Heart right ventricle (tissue), 16 donors: ENCODE data around the gene TRIM2. TPM values are rescaled to one million over a fixed set of nuclear protein-coding genes. Genes with fewer than 3 reads are reported as not detected.
A peak's percentile ranks its signal among the peaks of the same experiment; 100 is the strongest.

Source experiments
- ATAC-seq, 8 donors: fragments of 200-7000 bp; cut with Tn5 transposase; one replicate each; pipeline ENCODE4 v1.9.1; 2020; ENCODE audit warnings: mild to moderate bottlenecking in 8 of 8, moderate library complexity in 8 of 8, moderate number of reproducible peaks in 1 of 8
- DNase-seq, 2 donors: peaks; one replicate each; pipeline ENCODE4 v3.0.0-alpha.2; 2020
- H3K27ac ChIP-seq, 10 donors: fragments of 200-600 bp; sonication (generic) in 2 of 10; one replicate each; pipeline versions ENCODE4 v1.5.0 to v1.8.0; 2020 to 2022; ENCODE audit warnings: mild to moderate bottlenecking in 3 of 10
- H3K27me3 ChIP-seq, 7 donors: fragments of 200-600 bp; one replicate each; pipeline ENCODE4 v1.8.0; 2021 to 2022; ENCODE audit warnings: mild to moderate bottlenecking in 2 of 7
- H3K36me3 ChIP-seq, 9 donors: fragments of 200-600 bp; sonication (generic) in 1 of 9; one replicate each; pipeline versions ENCODE4 v1.5.0 to v1.8.0; 2020 to 2022; ENCODE audit warnings: mild to moderate bottlenecking in 2 of 9
- H3K4me1 ChIP-seq, 9 donors: fragments of 200-600 bp; sonication (generic) in 1 of 9; one replicate each; pipeline versions ENCODE4 v1.5.0 to v1.8.0; 2020 to 2022; ENCODE audit warnings: mild to moderate bottlenecking in 4 of 9
- H3K4me3 ChIP-seq, 10 donors: fragments of 200-600 bp; sonication (generic) in 2 of 10; one replicate each; pipeline versions ENCODE4 v1.5.0 to v1.8.0; 2020 to 2022; ENCODE audit warnings: mild to moderate bottlenecking in 7 of 10, moderate library complexity in 2 of 10
- H3K9me3 ChIP-seq, 11 donors: fragments of 200-600 bp in 10 of 11; sonication (generic) in 2 of 11; one replicate each; pipeline versions ENCODE4 v1.5.0 to v1.8.0; 2013 to 2022; ENCODE audit warnings: mild to moderate bottlenecking in 2 of 11, control low read depth in 1 of 11, moderate library complexity in 1 of 11
- CTCF ChIP-seq, 9 donors: fragments of 200-600 bp; sonication (generic) in 2 of 9; IDR thresholded peaks; one replicate each; pipeline versions ENCODE4 v1.5.0 to v1.8.0; 2021 to 2022; ENCODE audit warnings: antibody characterized with exemption in 9 of 9, mild to moderate bottlenecking in 5 of 9, moderate library complexity in 1 of 9
- WGBS, 2 donors: extraction: QIAGEN DNeasy Blood & Tissue Kit; methylation state at CpG; one replicate each; pipeline ENCODE4 v1.1.7; 2013; ENCODE audit warnings: inconsistent platforms in 1 of 2; 5-methylcytosine and 5-hydroxymethylcytosine counted together
- intact Hi-C, 10 donors: fragments of 100-400 bp; cut with DNase I; formaldehyde crosslinking; loops; one replicate each; pipeline versions ENCODE4 v1.11.1 to v1.14.2; 2022
- polyA plus RNA-seq, 2 donors: library from polyadenylated mRNA; stranded (reverse); fragments of 200-250 nt; gene quantifications; one replicate each; pipeline ENCODE4 v1.2.3, GENCODE V29; 2013
- total RNA-seq, 10 donors: library from RNA; stranded (reverse); fragmentation: NEBNext Ultra II Directional in 3 of 10; extraction: Animal tissue kit (Norgen Biotek cat#: 25700) in 3 of 10; gene quantifications; one replicate each; pipeline versions ENCODE4 v1.2.1 to v1.2.4, GENCODE V29; 2021 to 2023
- donor health status: Arrhythmogenic right ventricular cardiomyopathy.
- donor health status: ischemic (EF 13 %, LVEDD 7.1; RV severe dilation, severe dysfunction).
- donor health status: healthy with polysubstance abuse.
- donor health status: DM: no; HTN: yes; CAD: no.
- donor health status: DM: no; HTN: no; CAD: no.
- donor health status: ischemic (EF 25% LVEDD 6.9; RV normal size, moderate dysfunction).
- donor health status: ischemic (EF 25% LVEDD 5.7; RV mildly dilated, moderate dysfunction).
- donor health status: healthy.
- donor health status: DM: yes; HTN: yes; CAD: no.
- donor health status: Ischemic cardiomyopathy.
- donor health status: ischemic (EF 35%, LVEDD 5.7; RV mildly dilated, moderate dysfunction).
- donor health status: nonischemic (EF 11% LVEDD 7.7; RV severe dilation, severe dysfunction).
- donor health status: DM: yes; HTN: yes; CAD: no.
- donor health status: PGD.
- donor health status: ischemic (EF 29% LVEDD 5.4; RV normal size, mild dysfunction).
- donor health status: nonischemic (EF 23%, LVEDD 6.1; RV moderate dilation, normal function).

TRIM2 gene
- total and polyA plus RNA-seq, 12 donors = 2.8 to 33.2 (median 20.5) TPM

- Histone ChIP-seq H3K27me3 (peaks cover 0 to 7% (median 0%) of the 10 kb centered on the region in 7 donors), H3K9me3 (peaks cover 0 to 9% (median 0%) of the 10 kb centered on the region in 11 donors), H3K4me1 (peaks cover under 1 to 77% (median 31%) of the 10 kb centered on the region in 9 donors), H3K4me3 (no peak overlapping the region), H3K27ac (no peak overlapping the region), H3K36me3 (no peaks in the 10 kb centered on the region)
- TF ChIP-seq CTCF (IDR thresholded peaks at IDR 0.05) = no peak
- intact Hi-C loops = loop anchor here in 1 of 10 donors (10.0 kb wide), 1 partner anchor 87 kb away; no protein-coding TSS in a partner anchor
- WGBS, 2 donors = 83% methylated on average over 7 of the region's 7 CpGs
- no peak for ATAC-seq
- DNase-seq = no peak
Observed at GRCh38 chr4:153227469-153228075, 23.3 kb downstream of the TRIM2 start.

DNA sequence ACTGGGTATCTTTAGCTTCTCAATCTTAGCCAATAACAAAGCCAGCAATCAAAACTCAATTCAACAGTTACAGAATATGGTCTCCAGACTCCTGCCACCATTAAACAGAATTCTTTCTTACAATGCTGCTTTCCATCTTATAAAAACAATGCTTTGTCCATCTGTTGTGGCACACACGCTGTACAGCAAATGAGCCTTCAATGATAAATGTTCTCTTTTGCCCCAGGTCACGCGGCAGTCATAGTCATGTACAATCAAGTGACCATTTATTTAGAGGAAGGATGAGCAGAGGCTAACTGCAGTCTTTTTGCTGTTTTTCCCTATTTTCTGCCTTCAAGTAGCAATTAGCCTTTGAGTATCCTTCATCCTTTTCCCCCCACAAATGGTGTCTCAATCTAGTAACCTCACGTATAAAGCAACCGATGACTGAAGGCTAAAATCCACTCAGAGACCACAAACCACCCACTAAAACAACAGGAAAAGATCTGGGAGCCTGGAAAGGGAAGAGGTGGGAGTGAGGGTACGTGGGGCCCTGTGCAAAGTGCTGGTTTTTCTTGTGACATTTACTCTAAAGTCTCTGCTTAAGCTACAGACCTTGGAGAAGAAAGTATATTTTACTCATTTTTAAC, 24.4 kb downstream of the TRIM2 start:
- Histone ChIP-seq H3K9me3 (peaks cover 0 to 9% (median 0%) of the 10 kb centered on the region in 11 donors), H3K27me3 (no peaks in the 10 kb centered on the region), H3K27ac (no peak overlapping the region), H3K4me3 (no peak overlapping the region), H3K4me1 (peaks cover 6 to 84% (median 36%) of the 10 kb centered on the region in 9 donors), H3K36me3 (no peaks in the 10 kb centered on the region)
- no peak for TF ChIP-seq CTCF (IDR thresholded peaks at IDR 0.05)
- ATAC-seq = no peak
- no peak for DNase-seq
- 75 to 76% methylated on average over 6 of the region's 6 CpGs for WGBS, 2 donors
- intact Hi-C loops = loop anchor here in 1 of 10 donors (10.0 kb wide), 1 partner anchor 86 kb away; no protein-coding TSS in a partner anchor

DNA sequence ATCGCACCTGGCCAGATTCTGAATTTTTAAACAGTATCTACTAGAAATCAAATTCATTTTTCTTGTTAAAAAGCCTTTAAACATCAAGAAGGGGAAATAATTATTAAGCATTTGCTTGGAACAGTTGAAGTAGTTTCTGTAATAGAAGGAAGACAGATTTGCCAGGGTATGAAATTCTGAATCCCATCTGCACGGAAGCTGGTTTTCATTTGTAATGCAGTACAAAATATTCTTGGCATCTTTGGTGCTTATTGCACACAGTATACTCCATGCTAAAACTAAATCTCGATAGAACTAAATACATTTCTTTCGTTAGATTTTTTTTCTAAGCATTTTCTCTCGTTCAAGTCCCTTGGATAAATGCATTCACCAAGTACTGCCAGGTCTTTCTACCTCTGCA, 25.3 kb downstream of the TRIM2 start:
- no peak for TF ChIP-seq CTCF (IDR thresholded peaks at IDR 0.05)
- no peak for DNase-seq
- intact Hi-C loops = loop anchor here in 1 of 10 donors (10.0 kb wide), 1 partner anchor 85 kb away; no protein-coding TSS in a partner anchor
- Histone ChIP-seq H3K4me3 (no peak overlapping the region), H3K36me3 (no peaks in the 10 kb centered on the region), H3K27me3 (no peaks in the 10 kb centered on the region), H3K4me1 (peaks cover 8 to 84% (median 36%) of the 10 kb centered on the region in 9 donors), H3K9me3 (peaks cover 0 to 7% (median 0%) of the 10 kb centered on the region in 11 donors), H3K27ac (no peak overlapping the region)
- 95% methylated on average over 5 of the region's 5 CpGs for WGBS, 2 donors
- ATAC-seq = no peak

GRCh38 chr4:153232768-153233167, 28.5 kb downstream of the TRIM2 start:
- TF ChIP-seq CTCF (IDR thresholded peaks at IDR 0.05) = peak in 7 of 9 donors; percentile 27 to 57 (median 45)
- H3K27me3 ChIP-seq = no peaks in the 10 kb centered on the region
- peak overlapping the region in 2 of 10 donors; percentile 36 to 37 for H3K27ac ChIP-seq
- no peaks in the 10 kb centered on the region for H3K9me3 ChIP-seq
- ATAC-seq (peak; percentile 74 to 95 (median 88)), DNase-seq (peak; percentile 44 to 66)
- no peak overlapping the region for H3K4me3 ChIP-seq
- intact Hi-C loops = loop anchor here in 2 of 10 donors (1.0 to 5.0 kb wide), 3 partner anchors 45 to 86 kb away; no protein-coding TSS in a partner anchor
- H3K4me1 ChIP-seq = peaks cover 8 to 65% (median 33%) of the 10 kb centered on the region in 9 donors
- 21 to 39% methylated on average over 3 of the region's 3 CpGs for WGBS, 2 donors
- H3K36me3 ChIP-seq = peaks cover 0 to 6% (median 0%) of the 10 kb centered on the region in 9 donors
